ENCODE data around the gene CHST8. TPM values are rescaled to one million over a fixed set of nuclear protein-coding genes. Genes with fewer than 3 reads are reported as not detected.
A peak's percentile ranks its signal among the peaks of the same experiment; 100 is the strongest.

CHST8 gene
- total RNA-seq, 1 donor: not detected

GRCh38 chr19:33769208-33769607 lies 147.5 kb downstream of the CHST8 start:
- DNase-seq (ENCODE audit: low read depth): no peak
- TF ChIP-seq CTCF (IDR thresholded peaks at IDR 0.05; ENCODE audit: insufficient read depth, low read depth, low read length): no peak
- H3K4me3 ChIP-seq (ENCODE audit: low read depth, low read length): no peak overlapping the region

GRCh38 chr19:33770107-33770506 lies 148.4 kb downstream of the CHST8 start:
- H3K4me3 ChIP-seq (ENCODE audit: low read depth, low read length): no peak overlapping the region
- no peak for TF ChIP-seq CTCF (IDR thresholded peaks at IDR 0.05; ENCODE audit: insufficient read depth, low read depth, low read length)
- no peak for DNase-seq (ENCODE audit: low read depth)

- H3K4me3 ChIP-seq (ENCODE audit: low read depth, low read length): no peak overlapping the region
- DNase-seq (ENCODE audit: low read depth): peak; percentile 62
- peak; percentile 86 for TF ChIP-seq CTCF (IDR thresholded peaks at IDR 0.05; ENCODE audit: insufficient read depth, low read depth, low read length)
Measured at GRCh38 chr19:33771384-33772101, 149.8 kb downstream of the CHST8 start.

- H3K4me3 ChIP-seq (ENCODE audit: low read depth, low read length): no peak overlapping the region
- no peak for DNase-seq (ENCODE audit: low read depth)
- no peak for TF ChIP-seq CTCF (IDR thresholded peaks at IDR 0.05; ENCODE audit: insufficient read depth, low read depth, low read length)
Measured at GRCh38 chr19:33772102-33772857, 150.5 kb downstream of the CHST8 start.

- TF ChIP-seq CTCF (IDR thresholded peaks at IDR 0.05; ENCODE audit: insufficient read depth, low read depth, low read length): no peak
- no peak for DNase-seq (ENCODE audit: low read depth)
- H3K4me3 ChIP-seq (ENCODE audit: low read depth, low read length): no peak overlapping the region
Measured at GRCh38 chr19:33772858-33773180, 151.1 kb downstream of the CHST8 start.

- TF ChIP-seq CTCF (IDR thresholded peaks at IDR 0.05; ENCODE audit: insufficient read depth, low read depth, low read length): no peak
- H3K4me3 ChIP-seq (ENCODE audit: low read depth, low read length): no peak overlapping the region
- no peak for DNase-seq (ENCODE audit: low read depth)
Measured at GRCh38 chr19:33773704-33774624, 152.2 kb downstream of the CHST8 start.

All from fibroblast of villous mesenchyme (primary cell).